ENCODE results near the gene OPCML.

Gene OPCML

DNA sequence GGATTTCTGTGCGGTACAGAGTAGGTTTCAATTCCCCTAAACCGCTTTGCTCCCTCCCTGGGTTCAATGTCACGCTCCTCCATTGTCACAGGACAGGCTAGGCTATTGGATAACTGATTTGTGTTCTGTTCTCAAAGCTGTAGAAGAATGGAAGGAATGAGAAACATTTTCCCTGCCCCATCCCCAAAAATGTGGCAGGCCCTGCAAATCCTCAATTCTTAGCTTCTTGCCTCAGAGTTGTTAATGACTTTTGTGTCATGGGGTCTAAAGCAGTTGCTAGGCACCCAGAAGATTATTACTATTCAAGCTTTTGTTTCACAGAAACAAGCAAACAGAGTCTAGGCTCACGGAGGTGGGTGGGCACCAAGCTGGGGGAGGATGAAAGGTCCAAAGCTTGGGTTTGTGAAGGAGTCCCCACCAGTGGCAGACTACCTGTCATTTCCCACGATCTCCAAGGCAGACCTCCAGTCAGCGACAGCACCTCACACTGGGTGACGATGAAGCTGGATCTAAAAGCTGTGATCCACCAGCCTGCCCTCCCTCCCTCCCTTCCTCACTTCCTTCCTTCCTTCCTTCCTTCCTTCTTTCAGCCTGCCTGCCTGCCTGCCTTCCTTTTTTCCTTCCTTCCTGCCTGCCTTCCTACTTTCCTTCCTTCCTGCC is 1080.2 kb downstream of the OPCML start:
- in situ Hi-C loops (cut with HindIII; ENCODE audit: low pct_unique_long_range_greater_than_20kb, low sequenced_read_pairs) = no loop called here
- TF ChIP-seq JUND (IDR thresholded peaks at IDR 0.05; ENCODE audit: low read depth) = no peak

DNA sequence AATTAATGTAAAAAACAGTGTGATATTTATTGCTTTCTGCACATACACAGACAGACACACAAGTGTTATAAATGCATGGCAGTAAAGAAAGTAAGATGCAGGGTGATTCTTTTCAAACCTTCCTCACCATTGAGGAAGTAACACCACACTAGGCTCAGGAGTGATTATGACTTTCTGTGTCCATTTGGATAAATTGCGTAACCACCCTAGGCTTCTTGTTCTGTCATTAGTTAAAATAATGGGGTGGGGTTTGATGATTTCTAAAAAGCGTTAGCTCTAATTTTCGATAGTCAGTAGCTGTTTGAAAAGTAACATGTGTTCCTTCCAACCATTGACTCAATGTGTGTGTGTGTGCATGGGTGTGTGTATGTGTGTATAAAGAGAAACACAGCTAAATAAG is 1081.7 kb downstream of the OPCML start:
- in situ Hi-C loops (cut with HindIII; ENCODE audit: low pct_unique_long_range_greater_than_20kb, low sequenced_read_pairs) = no loop called here
- DNase-seq (ENCODE audit: low read depth in 1 of 2, low spot score in 1 of 2) = no peak
- no peak for TF ChIP-seq JUND (IDR thresholded peaks at IDR 0.05; ENCODE audit: low read depth)

More for the DNA sequence above, 1080.2 kb downstream of the OPCML start:
- DNase-seq (ENCODE audit: low read depth in 1 of 2, low spot score in 1 of 2) = no peak

DNA sequence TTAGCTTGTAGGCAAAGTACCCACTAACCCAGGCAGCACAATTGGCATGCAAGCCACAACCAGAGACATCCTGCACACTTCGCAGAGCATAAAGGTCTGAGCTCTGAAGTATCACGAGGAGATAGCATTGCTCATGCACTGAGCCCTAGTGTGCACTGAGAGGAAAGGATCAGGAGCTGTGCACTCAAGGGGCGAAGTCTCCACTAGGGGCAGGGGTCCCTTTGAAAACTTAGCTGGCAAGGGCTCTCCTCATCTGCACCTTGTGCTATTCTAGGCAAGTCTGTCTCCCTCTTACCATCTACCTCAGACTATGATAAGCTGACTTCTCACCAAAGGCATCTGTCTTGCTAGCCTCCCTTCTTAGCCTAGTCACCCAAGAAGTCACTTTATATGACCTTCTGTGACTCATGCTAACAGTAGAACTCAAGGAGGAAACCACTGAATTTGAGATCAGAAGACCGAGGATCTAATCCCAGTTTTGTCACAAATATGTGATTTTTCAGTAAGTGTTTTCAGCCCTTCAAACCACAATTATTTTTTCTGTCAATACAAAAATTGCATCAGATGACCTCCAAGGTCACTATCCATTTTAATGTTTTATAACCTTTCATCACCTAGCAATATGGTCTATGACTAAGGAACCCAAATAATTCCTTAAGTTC is 1083.8 kb downstream of the OPCML start:
- in situ Hi-C loops (cut with HindIII; ENCODE audit: low pct_unique_long_range_greater_than_20kb, low sequenced_read_pairs) = no loop called here
- TF ChIP-seq JUND (IDR thresholded peaks at IDR 0.05; ENCODE audit: low read depth) = no peak
- DNase-seq (ENCODE audit: low read depth in 1 of 2, low spot score in 1 of 2) = no peak

DNA sequence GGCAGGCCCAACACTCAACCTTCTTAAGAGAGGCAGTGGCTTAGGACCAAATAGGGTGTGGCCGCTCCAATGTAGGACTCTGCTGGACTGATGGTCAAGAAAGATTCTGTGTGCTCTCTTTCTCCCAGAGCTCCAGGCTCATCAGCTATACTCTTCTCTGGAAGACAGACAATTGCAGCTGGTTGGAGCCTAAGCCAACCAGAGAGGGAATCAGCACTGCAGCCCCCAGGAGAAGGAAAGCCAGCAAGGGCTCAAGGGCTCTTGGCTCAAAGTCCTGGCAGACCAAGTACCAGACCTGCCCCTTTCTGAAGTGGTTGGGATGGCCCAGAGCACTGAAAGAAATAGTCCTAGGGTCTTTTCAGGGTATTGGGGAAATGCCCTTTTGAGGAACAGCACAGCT is 1084.5 kb downstream of the OPCML start:
- in situ Hi-C loops (cut with HindIII; ENCODE audit: low pct_unique_long_range_greater_than_20kb, low sequenced_read_pairs) = no loop called here
- no peak for TF ChIP-seq JUND (IDR thresholded peaks at IDR 0.05; ENCODE audit: low read depth)
- DNase-seq (ENCODE audit: low read depth in 1 of 2, low spot score in 1 of 2) = no peak

DNA sequence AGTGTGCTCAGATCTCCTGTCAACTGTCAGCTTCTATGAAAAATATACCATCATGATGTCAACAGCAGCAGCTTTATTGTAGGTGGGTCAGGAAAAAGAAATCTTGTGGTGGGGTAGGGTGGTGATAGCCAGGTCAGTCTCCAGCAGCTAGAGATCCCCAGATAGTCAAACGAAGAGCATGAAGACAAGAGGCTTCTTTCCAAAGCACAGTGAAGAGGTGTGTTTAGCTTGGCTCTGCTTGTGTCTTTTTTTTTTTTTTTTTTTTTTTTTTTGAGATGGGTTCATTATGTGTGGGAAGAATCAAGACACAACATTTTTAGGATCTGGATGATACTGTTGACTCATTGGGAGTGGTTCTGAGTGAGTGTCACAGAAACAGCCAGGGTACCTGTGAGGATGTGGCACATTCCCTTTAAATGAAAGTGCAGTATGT is 1086.4 kb downstream of the OPCML start:
- DNase-seq (ENCODE audit: low read depth in 1 of 2, low spot score in 1 of 2) = no peak
- in situ Hi-C loops (cut with HindIII; ENCODE audit: low pct_unique_long_range_greater_than_20kb, low sequenced_read_pairs) = no loop called here
- no peak for TF ChIP-seq JUND (IDR thresholded peaks at IDR 0.05; ENCODE audit: low read depth)

DNA sequence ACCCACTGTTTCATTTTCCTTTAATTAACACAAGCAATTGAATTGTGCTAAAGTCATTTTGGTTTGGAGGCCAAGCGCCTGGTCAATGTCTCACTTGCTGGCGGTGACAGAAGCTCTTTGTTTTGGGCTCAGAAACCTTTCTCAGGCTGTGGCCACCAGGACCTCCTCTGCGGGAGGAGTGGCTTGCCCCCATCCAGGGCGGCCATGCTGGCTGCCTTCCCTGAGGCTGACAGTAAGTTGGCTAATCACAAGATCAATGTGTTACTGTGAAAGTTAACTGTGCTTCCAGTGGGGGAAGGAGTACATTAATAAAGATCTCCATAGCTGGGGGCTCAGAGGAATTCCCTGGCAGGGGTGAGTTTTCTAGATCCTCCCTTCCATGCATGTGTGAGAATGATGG is 1087.4 kb downstream of the OPCML start:
- in situ Hi-C loops (cut with HindIII; ENCODE audit: low pct_unique_long_range_greater_than_20kb, low sequenced_read_pairs) = no loop called here
- TF ChIP-seq JUND (IDR thresholded peaks at IDR 0.05; ENCODE audit: low read depth) = no peak
- no peak for DNase-seq (ENCODE audit: low read depth in 1 of 2, low spot score in 1 of 2)

DNA sequence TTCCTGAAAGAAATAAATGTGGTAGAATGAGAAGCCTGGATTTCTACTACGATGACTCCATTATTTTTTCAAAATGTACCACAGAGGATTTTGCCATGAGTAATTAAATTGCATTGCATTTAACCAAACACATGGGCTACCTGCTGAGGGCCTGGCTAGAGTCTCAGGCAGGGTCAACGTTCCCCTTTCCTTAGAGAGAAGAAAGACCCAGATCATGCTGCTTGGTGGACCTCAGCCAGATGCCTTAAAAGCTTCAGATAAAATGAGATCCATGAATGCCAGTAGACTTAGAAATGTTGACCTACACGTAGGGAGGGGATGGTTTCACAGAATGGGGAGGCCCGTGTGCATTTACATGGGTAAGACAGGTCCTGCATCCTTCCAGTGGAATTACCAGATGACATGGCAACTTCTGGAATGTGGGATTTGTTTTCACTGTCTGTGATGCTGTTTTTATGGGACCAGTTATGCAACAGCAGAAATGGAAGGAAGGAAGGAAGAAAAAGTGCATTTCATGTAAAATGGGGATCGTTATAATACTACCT is 1092.5 kb downstream of the OPCML start:
- DNase-seq (ENCODE audit: low read depth in 1 of 2, low spot score in 1 of 2) = no peak
- in situ Hi-C loops (cut with HindIII; ENCODE audit: low pct_unique_long_range_greater_than_20kb, low sequenced_read_pairs) = no loop called here
- TF ChIP-seq JUND (IDR thresholded peaks at IDR 0.05; ENCODE audit: low read depth) = no peak

DNA sequence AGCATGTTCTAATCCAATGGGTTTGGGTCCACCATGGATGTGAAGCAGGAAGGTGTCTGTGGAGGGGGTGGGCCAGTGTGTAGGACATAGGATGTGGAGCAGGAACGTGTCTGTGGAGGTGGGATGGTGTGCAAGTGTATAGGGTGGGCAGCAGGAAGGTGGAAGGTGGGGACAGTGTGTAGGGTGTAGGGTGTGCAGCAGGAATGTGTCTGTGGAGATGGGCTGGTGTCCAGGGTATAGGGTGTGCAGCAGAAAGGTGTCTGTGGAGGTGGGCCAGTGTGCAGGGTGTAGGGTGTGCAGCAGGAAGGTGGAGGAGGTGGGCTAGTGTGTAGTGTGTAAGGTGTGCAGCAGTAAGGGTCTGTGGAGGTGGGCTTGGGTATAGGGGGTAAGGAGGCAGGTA is 1093.9 kb downstream of the OPCML start:
- no peak for DNase-seq (ENCODE audit: low read depth in 1 of 2, low spot score in 1 of 2)
- TF ChIP-seq JUND (IDR thresholded peaks at IDR 0.05; ENCODE audit: low read depth) = no peak
- in situ Hi-C loops (cut with HindIII; ENCODE audit: low pct_unique_long_range_greater_than_20kb, low sequenced_read_pairs) = no loop called here

DNA sequence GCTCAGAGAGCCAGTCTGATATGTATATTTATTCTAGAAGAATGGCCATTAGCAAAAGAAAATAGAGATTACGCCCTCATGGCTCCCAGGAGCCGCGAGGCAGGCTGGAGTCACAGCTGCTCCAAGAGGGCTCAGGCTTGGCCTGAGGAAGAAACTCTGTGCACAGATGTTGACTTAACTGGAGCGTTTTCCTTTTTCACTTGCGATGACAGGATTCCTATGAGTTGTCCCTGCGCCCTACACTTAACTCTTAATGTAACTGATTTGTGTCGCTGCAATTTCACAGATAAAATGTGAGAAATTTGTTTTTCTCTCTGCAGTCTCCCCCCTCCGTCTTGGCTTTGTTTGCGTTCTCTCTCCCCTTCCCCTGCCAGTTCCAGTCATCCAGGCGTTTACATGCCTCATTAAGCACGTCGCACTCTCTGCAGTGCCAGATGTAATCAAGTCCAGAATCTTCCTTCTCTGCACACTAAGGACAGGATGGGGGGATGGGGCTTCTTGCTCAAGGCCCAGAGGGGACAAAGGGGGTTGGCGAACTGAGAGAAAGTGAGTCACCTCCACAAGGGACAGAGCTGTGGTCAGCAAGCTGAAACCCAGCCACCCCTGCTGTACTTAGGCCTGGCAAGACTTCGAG is 1101.8 kb downstream of the OPCML start:
- DNase-seq (ENCODE audit: low read depth in 1 of 2, low spot score in 1 of 2) = no peak
- TF ChIP-seq JUND (IDR thresholded peaks at IDR 0.05; ENCODE audit: low read depth) = no peak
- in situ Hi-C loops (cut with HindIII; ENCODE audit: low pct_unique_long_range_greater_than_20kb, low sequenced_read_pairs) = no loop called here

DNA sequence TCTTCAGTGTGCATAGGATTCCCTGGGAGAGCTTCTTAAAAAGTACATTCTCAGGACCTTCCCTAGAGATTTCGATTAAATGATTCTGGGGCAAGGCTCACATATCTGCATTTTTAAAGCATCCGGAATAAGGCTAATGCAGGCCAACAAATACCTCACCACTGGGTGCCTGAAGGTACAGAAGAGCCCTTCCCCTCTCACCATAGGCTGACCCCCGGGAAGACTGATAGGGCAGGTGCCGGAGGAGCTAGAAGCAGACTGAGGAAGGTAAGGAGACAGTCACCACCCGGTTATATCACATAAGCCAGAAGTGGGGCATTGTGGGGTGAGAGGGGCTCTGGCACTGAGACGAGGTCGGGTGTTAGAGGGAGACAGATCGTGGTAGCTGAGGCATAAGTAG is 1102.6 kb downstream of the OPCML start:
- DNase-seq (ENCODE audit: low read depth in 1 of 2, low spot score in 1 of 2) = no peak
- no peak for TF ChIP-seq JUND (IDR thresholded peaks at IDR 0.05; ENCODE audit: low read depth)
- in situ Hi-C loops (cut with HindIII; ENCODE audit: low pct_unique_long_range_greater_than_20kb, low sequenced_read_pairs) = no loop called here

DNA sequence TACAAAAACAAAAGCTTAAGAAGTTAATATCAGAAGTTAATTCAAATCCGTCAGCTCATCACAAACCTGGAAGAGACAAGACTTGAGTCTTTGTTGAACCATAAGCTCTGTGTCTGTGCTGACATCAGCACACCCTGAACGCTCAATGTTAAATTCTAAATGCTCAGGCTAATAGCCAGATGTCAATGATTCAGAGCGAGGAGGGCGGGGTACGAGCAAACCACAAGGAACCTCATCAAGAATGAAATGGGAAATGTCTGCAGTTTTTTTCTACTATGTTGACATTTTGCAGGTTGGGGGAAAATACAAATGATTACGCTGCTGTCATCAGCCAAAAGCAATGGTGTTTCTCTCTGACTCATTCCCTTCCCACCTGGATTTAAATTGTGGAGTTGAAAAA is 1104.7 kb downstream of the OPCML start:
- in situ Hi-C loops (cut with HindIII; ENCODE audit: low pct_unique_long_range_greater_than_20kb, low sequenced_read_pairs) = no loop called here
- DNase-seq (ENCODE audit: low read depth in 1 of 2, low spot score in 1 of 2) = no peak
- TF ChIP-seq JUND (IDR thresholded peaks at IDR 0.05; ENCODE audit: low read depth) = no peak

DNA sequence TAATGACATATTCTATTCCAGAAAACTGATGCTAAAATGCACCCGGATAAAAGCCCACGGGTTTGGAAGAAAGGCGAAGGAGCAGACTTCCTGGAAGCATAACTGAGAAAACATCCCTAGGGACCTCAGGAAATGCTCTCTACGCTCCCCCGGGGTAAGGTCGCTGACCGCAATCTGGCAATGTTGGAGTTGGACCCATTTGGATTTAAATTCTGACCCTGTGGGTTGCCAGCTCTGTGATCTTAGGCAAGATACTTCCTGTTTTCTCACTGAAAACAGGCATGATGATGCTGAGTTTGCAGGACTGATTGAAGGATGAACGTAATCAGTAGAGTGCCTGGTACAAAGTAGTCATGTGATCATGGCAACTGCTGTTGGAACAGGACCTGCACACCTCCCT is 1107.9 kb downstream of the OPCML start:
- no peak for TF ChIP-seq JUND (IDR thresholded peaks at IDR 0.05; ENCODE audit: low read depth)
- no peak for DNase-seq (ENCODE audit: low read depth in 1 of 2, low spot score in 1 of 2)
- in situ Hi-C loops (cut with HindIII; ENCODE audit: low pct_unique_long_range_greater_than_20kb, low sequenced_read_pairs) = no loop called here

DNA sequence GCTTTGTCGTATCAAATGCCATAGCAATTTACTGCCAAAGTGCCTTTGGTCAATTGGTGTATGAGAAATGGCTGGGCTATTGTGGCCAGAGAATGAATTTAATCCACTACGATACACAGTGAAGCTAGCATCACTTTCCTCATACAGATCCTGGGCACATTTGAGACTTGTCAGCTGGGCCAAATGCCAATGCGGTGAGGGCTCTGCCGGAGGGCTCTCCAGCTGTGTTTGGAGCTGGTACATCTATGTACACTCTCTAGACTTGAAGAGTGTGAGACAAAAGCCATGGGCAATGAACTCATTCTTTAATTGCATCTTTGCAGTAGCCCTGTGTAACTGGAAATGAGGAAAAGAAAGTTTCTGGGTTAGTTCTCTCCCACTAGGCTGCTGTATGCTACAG is 1109.0 kb downstream of the OPCML start:
- in situ Hi-C loops (cut with HindIII; ENCODE audit: low pct_unique_long_range_greater_than_20kb, low sequenced_read_pairs) = no loop called here
- TF ChIP-seq JUND (IDR thresholded peaks at IDR 0.05; ENCODE audit: low read depth) = no peak
- no peak for DNase-seq (ENCODE audit: low read depth in 1 of 2, low spot score in 1 of 2)
